RPMI7951 (cell line): ENCODE data around the gene MRPL42. TPM values are rescaled to one million over a fixed set of nuclear protein-coding genes. Genes with fewer than 3 reads are reported as not detected.
"Not testable (repeated sequence)": the region's sequence is repeated elsewhere in the genome, so short reads cannot be mapped to it uniquely, and the experiment has no call there.

Experiments
- DNase-seq: peaks from one replicate; pipeline ENCODE4 v3.0.0-alpha.2; 2012; ENCODE audit warnings: low read depth
- total RNA-seq: library from RNA; depleted of rRNA; stranded (reverse); fragments of >200 nt; shearing (Covaris generic); gene quantifications from 2 replicates; pipeline ENCODE4 v1.2.3, GENCODE V29; 2014; rRNA removed

MRPL42 gene
- 89.8 and 127 TPM in 2 replicates for total RNA-seq

DNA sequence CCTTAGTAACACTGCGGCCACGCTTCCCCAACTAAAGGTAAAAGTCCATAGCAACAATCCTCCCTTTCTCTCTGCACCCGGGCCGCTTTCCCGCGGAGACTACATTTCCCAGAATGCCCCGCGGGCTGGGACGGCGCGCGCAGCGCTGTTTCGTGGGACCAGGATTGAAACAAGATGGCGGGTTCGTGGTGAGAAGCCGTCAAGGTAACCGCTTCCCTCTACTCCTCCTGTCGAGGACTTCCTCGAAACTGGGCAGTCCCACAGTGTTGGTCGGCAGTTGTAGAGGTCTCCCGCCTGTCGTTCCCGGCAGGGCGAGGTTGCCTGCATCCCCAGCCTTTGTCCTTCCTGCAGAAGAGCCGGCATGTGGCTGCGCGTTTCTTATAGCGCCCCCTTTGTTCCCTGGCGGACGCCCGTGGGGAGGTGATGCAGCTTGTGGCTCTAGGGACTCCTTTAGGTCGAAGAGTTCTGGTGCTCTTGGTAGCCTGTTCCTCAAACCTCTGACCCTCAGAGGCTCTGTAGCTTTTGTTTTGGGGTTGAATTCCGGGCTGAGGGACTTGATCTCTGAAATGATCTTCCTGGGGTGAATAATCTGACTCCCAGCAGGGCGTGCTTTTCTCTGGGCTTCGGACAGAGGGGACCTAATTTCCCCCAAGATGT, at the start of gene MRPL42:
TSS of gene MRPL42 (plus strand) at position 164 of the 657 bp plus-strand sequence. CDS start 1,772 bp downstream, outside the sequence.
- peak; percentile 81 for DNase-seq

DNA sequence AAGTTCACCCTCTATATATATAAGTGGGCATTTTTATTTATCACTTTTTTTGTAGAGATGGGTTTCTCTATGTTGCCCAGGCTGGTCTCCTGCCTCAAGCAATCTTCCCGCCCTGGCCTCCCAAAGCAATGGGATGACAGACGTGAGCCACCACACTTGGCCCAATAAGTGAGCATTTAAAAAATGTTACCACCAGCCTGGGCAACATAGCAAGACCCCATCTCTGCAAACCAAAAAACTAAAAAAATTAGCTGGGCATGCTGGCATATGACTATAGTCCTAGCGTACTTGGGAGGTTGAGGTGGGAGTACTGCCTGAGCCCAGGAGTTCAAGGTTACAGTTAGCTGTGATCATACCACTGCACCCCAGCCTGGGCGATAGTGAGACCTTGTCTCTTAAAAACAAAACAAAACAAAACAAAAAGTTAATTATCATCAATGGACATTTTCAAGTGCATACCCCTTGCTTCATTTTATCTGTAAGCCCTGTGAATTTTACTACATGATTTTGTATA, 49.3 kb upstream of the MRPL42 start:
- no peak for DNase-seq

DNA sequence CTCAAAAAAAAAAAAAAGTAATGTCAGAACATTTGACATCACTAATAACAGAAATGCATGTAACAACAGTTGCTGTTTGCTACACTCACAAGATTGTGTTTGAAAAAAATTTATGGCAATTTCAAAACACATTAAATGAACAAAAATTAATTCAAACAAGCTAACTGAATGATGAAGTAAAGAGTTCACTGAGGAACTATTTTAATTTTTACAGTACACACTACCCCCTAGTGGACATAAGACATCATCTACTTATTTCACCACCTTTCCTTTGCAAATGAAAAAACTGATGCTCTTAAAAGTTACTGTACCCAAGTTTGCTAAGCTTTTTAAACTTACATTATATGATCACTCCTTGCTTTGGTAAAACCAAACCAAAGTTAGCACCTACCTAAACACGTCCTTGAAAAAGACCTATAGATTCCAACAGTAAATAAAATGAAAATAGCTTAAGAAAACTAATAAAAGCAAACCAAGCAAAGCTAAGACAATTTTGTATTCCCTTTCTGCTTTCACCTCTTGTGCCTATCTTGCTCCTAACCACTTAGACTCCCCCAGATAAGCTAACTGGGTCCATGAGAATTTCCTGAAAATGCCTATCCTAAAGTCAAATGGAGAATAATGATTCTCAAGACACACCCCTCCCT, 47.8 kb upstream of the MRPL42 start:
- DNase-seq, result peak; percentile 48

DNA sequence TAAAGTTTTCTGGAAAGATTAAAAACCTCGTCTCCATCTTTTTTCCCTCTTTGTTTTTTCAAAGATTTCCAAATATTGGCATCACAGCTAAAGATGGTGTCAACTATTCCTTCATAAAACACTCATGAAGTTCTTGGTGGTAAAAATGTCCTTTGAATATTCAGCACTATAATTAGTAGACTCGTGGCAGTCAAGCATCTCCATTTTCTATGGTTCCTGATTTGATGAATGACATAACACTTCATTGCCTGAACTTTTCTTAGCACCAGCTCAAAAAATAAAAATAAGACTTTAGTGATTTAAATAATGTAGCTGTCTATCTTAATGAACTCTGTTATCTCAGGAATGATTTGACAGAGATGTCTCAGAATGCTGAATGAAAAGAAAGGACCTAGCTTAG, 45.3 kb upstream of the MRPL42 start:
- no peak for DNase-seq

DNA sequence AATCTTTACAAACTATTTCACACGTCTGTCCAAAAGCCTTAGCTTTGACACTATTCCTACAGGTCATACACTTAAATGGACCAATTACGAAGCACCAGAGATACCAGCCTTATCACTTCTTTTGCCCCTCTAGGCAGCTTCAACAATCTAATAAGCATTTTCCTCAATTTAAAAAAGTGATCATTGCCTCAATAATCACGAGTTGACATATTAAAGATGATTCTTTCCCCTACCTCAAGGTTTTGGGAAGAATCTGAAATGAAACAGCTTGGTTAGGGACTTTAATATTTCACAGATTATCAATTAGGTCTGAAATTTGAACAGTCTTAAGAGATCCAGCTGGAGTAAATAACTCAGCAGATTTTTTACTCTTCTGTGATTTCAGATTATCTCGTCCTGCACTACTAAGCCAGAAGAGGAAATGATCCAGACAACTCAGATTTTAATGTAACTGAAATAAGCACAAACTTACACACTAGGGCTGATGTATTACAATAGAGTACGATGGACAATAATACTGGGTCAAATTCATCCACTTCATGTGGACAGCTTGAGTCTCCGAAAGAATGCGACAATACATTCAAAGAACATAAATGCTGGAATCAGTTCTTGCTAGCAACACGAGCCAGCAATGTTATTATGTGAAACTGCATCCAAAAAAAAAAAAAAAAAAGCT, 41.4 kb upstream of the MRPL42 start:
- no peak for DNase-seq

DNA sequence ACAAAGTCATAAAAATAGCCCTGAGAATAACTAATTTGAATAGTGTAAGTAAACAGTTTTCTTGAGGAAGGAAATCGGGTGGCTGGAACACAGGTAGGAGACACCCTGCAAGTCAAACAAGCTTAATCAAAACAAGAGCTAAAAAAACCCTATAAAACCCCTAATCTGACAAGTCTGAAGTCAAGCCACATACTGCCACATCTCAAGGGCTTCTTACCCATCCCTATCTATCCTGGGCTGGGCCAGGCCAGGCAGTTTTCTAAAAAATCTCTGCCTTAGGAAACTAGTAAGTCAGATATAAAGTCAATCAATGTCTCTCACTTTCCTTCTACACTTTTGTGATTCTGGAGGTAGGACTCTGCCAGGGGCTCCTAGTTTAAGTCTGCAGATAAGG, 40.9 kb upstream of the MRPL42 start:
- no peak for DNase-seq

DNA sequence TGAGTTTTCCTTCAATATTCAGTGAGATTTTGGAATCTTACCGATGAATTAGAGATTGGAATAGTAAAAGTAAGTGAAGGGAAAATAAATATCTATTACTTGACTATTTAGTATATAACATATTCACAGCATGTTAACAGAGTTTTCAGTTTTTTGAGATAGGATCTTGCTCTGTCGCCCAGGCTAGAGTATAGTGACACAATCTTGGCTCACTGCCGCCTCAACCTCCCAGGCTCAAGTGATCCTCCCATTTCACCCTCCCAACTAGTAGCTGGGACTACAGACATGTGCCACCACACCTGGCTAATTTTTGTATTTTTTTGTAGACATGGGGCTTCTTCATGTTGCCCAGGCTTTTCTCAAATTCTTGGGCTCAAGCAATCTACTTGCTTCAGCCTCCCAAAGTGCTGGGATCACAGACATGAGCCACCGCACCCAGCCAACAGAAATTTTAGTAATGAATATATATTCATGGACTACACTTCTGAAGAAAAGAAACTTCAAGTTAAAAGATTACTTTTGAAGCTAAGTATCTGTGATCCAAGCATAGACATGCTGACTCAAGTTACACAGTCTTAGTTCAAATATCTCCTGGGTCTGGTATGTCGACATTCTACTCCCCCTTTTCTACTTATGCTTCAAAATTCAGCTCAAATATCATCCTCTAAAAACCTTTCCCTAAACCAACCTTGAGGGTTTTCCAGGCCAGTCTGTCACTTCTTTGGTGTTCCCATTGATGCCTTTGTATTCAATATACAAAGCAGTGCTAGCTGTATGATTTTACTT, 39.3 kb upstream of the MRPL42 start:
- DNase-seq, result no peak

DNA sequence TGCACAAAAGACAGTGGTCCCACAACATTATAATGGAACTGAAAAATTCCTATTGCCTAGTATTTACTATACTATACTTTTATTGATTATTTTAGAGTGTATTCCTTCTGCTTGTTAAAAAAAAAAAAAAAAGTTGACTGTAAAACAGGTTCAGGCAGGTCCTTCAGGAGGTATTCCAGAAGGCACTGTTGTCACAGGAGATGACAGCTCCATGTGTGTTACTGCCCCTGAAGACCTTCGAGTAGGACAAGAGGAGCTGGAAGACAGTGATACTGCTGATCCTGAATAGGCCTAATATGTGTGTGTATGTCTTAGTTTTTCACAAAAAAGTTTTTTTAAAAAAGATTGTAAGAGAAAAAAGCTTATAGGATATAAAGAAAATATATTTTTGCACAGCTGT, 37.9 kb upstream of the MRPL42 start:
- no peak for DNase-seq

DNA sequence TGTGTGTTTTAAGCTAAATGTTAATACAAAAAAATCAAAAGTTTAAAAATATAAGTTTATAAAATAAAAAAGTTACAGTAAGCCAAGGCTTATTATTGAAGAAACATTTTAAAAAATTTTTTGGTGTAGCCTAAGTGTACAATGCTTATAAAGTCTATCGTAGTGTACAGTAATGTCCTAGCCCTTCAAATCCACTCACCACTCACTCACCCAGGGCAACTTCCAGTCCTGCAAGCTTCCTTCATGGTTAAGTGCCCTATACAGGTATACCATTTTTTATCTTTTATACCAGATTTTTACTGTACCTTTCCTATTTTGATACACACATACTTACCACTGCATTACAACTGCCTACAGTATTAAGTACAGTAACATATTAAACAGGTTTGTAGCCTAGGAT, 37.5 kb upstream of the MRPL42 start:
- no peak for DNase-seq

DNA sequence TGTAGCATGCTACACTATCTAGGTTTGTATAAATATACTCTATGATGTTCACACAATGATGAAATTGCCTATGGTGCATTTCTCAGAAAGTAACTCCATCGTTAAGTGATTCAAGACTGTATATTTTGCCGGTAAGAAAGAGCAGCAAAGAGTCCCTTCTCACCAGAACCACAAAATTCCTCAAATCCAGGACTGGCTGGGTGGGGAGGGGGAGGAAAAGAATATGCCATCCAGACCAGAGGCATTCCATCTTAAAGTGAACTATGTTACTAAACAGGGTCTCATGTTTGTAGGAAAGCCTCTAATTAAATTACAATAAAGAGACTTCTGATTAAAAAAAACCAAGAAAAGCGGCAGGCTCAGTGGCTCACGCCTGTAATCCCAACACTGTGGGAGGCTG, 37.0 kb upstream of the MRPL42 start:
- no peak for DNase-seq

DNA sequence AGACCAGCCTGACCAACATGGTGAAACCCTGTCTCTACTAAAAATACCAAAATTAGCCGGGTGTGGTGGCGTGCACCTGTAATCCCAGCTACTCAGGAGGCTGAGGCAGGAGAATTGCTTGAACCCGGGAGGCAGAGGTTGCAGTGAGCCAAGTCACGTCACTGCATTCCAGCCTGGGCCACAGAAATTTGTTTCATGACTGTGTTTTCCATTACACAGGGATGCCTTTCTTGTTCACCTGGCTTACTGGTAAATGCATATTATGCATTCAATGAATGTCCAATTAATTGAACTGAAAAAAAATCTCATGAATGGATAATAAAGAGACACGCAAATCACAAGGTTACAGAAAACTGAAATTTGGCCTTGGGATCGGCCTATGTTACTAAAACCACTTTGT, 35.3 kb upstream of the MRPL42 start:
- DNase-seq, result not testable (repeated sequence)

DNA sequence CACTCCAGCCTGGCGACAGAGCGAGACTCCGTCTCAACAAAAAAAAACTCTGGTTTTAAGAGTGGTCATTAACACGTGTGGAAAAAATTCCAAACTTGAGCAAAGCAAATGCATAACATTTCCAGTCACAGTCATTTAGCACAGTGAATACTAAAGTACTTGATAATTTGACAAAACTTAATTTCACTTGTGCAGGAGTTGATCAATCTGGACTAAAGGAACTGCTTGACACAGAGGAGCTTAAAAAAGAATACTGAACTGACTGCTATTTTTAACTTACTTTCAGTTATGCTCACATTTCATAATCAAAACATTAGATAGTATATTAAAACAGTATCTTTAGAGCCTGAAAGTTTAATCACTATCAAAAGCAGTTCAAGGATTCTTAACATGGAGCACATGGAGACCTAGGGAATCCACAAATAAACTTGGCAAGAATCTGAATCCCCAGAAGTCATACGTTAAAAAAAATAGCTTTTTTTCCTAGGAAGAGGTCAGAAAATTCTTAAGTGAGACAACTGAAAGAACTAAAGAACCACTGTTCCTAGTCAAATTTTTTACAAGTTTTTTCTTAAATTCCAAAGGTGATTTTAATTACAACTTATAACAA, 33.0 kb upstream of the MRPL42 start:
- DNase-seq, result no peak

DNA sequence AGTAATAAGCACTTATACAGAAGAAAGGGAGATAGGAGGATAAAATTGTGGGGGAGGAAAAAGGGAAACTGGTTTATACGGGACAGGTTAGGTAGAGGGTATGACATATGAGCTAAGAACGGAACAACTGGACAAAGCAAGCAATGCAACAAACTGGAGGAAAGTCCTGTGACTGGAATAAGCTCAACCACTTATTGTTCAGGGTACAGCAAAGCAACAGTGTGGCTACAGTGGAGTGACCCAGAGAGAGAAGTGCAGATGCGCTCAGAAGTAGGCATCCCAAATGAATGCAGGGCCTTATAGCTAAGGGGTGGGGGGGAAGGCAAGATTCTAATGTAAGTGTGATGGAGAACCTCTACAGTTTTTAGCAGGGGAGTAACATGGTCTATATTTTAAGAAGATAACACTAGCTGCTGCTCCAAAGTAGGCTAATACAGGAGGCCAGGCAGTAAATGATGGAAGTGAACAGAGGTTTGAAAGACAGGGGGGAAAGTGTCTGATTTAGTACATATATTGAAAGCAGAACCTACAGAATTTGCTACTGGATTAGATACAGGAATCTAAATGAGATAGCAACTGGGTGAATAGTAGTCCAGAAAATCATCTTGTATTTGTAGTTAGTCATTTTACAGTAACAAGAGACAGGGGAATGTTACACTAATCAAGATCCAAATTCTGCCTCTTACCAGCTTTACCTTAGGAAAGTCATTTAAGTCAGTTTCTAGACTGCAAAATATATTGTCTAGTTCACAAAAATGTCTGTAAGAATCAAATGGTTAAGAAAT, 28.9 kb upstream of the MRPL42 start:
- DNase-seq, result no peak

DNA sequence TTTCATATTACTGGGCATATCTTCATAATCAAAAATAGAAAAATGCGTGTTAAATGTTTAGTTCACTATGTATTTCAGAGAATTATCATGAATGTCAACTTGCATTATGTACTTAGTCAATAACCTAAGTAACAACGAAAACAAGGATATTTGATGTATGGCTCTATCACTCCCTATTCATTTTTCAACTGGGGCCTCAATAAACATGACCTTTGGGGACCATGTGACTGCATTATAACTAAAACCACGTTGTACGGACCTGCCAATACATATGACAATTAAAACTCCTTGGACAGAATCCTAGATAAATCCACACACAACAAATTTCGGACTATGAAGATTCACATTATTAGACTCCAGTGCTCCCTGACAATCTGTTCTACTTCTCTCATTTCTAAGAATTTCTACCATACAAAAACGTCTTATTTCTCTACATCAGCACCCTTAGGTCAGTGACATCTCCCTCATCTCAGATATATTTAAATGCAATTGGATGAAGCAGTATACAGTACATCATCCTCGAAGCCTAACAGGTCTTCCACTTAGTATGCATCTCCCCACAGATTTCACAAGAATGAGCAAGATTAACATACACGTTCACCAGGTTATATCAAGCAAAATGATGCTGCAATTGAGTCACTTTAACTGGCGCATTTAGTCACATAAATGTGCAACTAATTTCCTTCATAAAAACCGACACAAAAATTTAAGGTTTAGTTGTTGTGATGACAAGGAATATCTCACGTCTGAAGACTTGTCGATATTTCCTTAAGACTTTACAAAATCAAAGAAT, 27.1 kb upstream of the MRPL42 start:
- DNase-seq, result no peak

DNA sequence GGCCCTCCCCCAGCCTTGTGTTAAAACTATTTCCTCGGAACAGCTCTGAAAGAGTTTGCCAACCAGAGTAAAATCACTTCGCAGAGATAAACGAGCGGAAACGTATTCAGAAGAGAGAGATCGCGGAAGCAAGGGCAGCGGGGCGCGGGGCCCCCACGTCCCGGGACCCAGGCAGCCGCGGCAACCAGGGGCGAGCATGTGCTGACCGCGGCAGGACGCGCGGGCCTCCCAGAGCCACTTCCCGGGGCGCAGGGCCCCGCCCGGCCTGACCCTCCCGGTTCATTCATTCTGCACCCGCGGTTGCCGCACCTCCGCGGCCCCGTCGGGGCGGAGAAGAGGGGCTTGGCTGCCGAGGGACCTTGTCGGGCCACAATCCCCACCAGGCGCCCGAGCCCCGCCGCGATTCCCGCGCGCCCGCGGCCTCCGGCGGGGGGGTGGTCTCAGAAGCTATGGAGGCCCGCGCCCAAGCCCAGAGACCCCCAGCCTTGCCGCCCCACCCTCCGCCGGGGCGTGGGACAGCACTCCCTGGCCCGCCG, 26.2 kb upstream of the MRPL42 start:
- DNase-seq, result peak; percentile 20

DNA sequence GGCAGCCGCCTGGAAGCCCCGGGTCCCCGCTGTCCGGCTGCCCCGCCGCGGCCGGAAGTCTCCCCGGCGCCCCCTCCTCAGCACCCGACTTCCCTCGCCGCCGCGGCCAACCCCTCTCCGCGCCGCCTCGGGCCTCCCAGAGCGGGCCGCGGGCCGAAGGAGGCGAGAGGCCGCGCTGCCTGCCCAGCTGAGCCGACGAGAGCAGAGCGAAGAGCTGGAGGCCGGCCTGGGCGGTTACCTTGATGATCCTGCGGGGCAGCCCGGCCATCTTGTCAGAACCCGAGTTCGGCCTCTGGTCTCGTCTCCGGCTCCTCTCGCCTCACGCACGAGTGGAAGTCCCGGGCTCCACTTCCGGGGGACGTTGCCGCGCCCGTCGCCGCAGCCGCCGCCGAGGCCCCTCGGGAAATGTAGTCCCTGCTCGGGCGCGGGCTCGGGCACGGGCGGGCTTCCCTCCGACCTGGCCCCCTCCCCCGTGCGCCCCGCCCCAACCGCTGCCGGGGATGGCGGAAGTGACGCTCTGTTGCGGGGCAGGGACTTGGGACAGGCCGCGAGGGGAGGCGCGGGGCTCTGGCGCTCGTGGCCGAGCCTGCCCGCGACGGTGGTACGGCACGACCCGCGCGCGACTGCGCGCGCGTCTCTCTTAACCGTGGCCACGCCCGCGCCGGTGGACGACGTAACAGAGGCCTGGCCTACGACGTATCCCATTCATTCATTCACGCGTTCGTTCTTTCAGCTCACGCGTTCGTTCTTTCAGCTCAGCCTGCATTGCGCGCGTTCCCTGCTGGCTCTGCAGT, 25.5 kb upstream of the MRPL42 start, which contains the start of gene UBE2N:
TSS of gene UBE2N (minus strand) at position 331 of the 794 bp plus-strand sequence. CDS start at position 268, 63 bp downstream.
- peak; percentile 93 for DNase-seq

DNA sequence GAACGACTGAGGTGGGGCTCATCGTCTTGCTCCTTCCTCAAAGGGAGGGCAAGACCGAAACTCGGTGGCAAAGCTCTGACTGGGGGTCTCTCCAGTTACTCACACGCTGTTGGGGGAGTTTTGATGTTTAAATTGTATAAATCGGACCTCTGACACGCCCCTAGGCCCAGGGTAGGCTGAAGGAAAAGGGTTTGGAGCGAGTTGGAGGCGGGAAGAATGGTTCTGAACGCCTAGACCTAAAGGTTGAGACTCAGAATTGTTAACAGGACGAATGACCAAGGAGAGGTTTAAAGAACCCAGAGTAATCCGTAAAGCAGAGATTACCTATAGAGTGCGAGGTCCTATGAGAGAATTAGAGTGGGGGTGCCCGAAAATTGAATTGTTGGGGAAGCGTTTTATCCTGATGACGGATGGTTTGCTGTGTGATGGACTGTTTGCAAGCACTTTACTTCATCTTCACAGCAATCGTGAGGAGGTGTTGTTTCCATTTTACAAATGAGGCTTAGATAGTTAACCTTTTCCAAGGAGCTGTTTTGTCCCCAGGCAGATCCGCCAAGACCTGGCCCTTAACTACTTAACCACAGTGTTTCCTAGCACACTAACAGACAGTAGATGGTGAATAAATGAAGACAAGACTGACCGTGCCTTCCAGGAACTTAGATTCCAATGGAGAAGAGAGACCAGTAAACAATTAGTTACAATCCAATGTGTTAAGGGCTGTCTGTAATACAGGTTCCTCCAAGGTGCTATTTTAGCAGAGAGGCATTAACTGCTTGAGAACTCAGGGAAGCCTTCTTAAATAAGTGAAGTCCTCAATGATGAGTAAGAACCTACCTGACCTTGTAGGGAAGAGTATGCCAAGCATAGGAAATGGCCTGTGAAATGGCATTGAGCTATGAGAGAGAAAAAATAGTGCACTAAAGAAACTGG, 24.6 kb upstream of the MRPL42 start:
- DNase-seq, result peak; percentile 5

DNA sequence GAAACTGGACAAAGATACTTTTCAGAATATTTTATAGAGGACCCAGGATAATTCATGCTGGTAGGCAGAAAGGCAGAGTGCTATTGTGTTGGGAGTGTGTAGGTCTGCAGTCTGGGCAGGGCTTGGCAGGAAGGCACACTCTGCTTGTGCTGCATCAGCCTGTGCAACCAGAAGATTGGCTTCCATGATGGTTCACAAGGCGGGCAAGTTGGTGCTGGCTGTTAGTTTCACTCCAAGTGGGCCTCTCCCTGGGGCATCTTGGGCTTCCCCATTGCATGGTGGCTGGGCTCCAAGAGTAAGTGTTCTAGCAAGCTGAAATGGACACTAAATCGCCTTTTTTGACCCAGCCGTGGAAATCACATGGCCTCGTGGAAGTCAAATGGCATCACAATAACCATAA, 23.7 kb upstream of the MRPL42 start:
- no peak for DNase-seq
